ENCODE measurements around the gene SCRT2. TPM values are rescaled to one million over a fixed set of nuclear protein-coding genes. Genes with fewer than 3 reads are reported as not detected.

Gene SCRT2
- total and polyA plus RNA-seq, 9 of the 15 experiments (the other 6 are each of a cell fraction or from before 2014, with no cell fraction given) = 0.04 to 0.75 (median 0.13) TPM; not detected in 2

DNA sequence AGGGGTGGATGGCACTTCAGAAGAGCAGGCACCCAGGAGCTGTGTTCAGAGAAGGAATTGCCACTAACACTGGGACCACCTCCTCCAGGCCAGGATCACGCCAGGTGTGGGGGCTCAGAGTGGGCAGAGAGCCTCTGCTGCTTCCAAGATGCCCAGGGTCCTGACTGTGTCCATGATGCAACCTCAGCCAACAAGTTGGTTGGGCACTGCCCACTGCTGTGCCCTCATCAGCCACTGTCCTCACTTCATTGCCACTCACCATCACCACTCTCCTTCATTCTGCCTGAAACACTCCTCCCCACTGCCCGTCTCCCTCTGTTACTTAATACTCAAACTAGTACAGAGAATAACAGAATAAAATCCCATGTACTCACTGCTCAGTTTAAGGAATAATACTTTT, 49.0 kb downstream of the SCRT2 start (continued):
- TF ChIP-seq NFRKB (IDR thresholded peaks at IDR 0.05; ENCODE audit: low read depth) (no peak), ZNF224 (CRISPR knock-in tag; IDR thresholded peaks at IDR 0.05) (no peak), SMARCA5 (IDR thresholded peaks at IDR 0.05) (no peak), NR4A1 (CRISPR knock-in tag; IDR thresholded peaks at IDR 0.05) (no peak), NR4A1 (tag; IDR thresholded peaks at IDR 0.05) (no peak)

DNA sequence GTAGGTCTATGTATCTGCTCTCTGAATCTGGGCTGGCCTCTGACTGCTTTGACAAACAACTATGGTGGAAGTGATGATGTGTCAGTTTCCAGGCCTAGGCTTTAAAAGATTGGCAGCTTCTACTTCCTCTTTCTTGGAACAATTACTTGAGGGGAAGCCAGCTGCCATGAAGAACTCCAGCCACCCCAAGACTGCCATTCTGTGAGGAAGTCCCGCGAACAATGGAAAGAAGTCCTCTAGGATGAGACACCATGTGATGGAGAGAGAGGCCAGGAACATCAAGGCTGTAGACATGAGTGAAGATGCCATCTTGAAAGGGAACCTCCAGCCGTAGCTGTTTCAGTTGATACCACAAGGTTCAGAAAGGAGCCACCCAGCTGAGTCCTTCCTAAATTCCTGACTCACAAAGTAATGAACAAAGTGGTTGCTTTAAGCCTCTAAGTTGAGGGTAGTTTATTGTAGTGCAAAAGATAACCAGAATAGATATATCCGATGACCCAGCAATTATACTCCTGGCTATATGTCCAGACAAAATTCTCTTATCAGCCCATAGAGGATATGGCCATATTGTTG, 50.2 kb downstream of the SCRT2 start:
- 0% methylated on average over 4 of the region's 4 CpGs for WGBS (ENCODE audit: insufficient coverage, low coverage, missing lambda C conversion rate)
- ChIA-PET CTCF (ENCODE audit: low intra/inter-chr PET ratio) (no interaction called here), POLR2A (interaction anchor here (0.6 to 1.5 kb wide), 5 partner anchors 10 to 107 kb away, joined by 3 to 5 read pairs (median 3); no protein-coding TSS in a partner anchor)
- DNase-seq (ENCODE audit: extremely low read depth in 1 of 4, low spot score in 3 of 4) (peak in 2 of 4 experiments; percentile 16 to 26), ATAC-seq (no peak; the same call in 2 of the 3 replicates), FAIRE-seq (peak; percentile 40)
- intact Hi-C loops (cut with micrococcal nuclease) (no loop called here), in situ Hi-C loops (cut with MboI) (no loop called here)
- no TSS peak for BruUV-seq (replicated peaks)
- Histone ChIP-seq H3K4me1 (replicated peaks in 1 of 2; ENCODE audit: control insufficient read depth in 2 of 2, insufficient read depth in 2 of 2, low read length in 2 of 2) (peaks cover 7 to 11% of the 10 kb centered on the region in 2 experiments; a peak in 4 of 5 replicates), H3K9me1 (ENCODE audit: control insufficient read depth, insufficient read depth, low read length) (no peaks in the 10 kb centered on the region), H3K27me3 (ENCODE audit: control insufficient read depth in 2 of 2, insufficient read depth in 2 of 2, low read length in 2 of 2) (peaks cover 0 to 4% of the 10 kb centered on the region in 2 experiments; a peak in 1 of 5 replicates), H4K20me1 (replicated peaks; ENCODE audit: control insufficient read depth, insufficient read depth, low read length) (no peaks in the 10 kb centered on the region), H3K4me3 (no peak overlapping the region), H3K9ac (ENCODE audit: insufficient read depth in 1 of 2, low read depth in 2 of 2, low read length in 2 of 2) (no peak overlapping the region), H3K79me2 (ENCODE audit: control insufficient read depth, insufficient read depth, low read length) (no peaks in the 10 kb centered on the region), H3K36me3 (ENCODE audit: control insufficient read depth, insufficient read depth, low read length) (no peaks in the 10 kb centered on the region), H3K9me3 (replicated peaks; ENCODE audit: control insufficient read depth, insufficient read depth, low read depth, low read length) (no peaks in the 10 kb centered on the region), H2AFZ (ENCODE audit: low read depth, low read length) (peak overlapping the region; percentile 75; the same call in 1 of the 2 replicates), H3K4me2 (ENCODE audit: insufficient read depth, low read length) (no peak overlapping the region), H3K27ac (ENCODE audit: extremely low read depth, low read depth, low read length) (peak overlapping the region; percentile 49; the same call in 2 of the 3 replicates)
- TF ChIP-seq CBX3 (IDR thresholded peaks at IDR 0.05; ENCODE audit: borderline replicate concordance in 1 of 2, low read length in 2 of 2) (peak in 1 of 2 experiments; percentile 34; a peak in 1 of 3 replicates), ATF7 (IDR thresholded peaks at IDR 0.05) (peak; percentile 19; the same call in 1 of the 2 replicates), MAFK (IDR thresholded peaks at IDR 0.05; ENCODE audit: low read length) (peak; percentile 55), TRIM28 (IDR thresholded peaks at IDR 0.05) (0 out of 2 replicates have a peak, but pooled peaks have one; percentile 47), C11orf30 (IDR thresholded peaks at IDR 0.05; ENCODE audit: low read depth) (peak; percentile 72; the same call in 1 of the 2 replicates), GABPB1 (CRISPR knock-in tag; IDR thresholded peaks at IDR 0.05) (0 out of 2 replicates have a peak, but pooled peaks have one; percentile 15), MEF2D (tag; conservative IDR thresholded peaks at IDR 0.05; ENCODE audit: low read depth) (0 out of 2 replicates have a peak, but pooled peaks have one; percentile 26), ZNF766 (CRISPR knock-in tag; conservative IDR thresholded peaks at IDR 0.05) (peak; percentile 88), AFF4 (CRISPR knock-in tag; IDR thresholded peaks at IDR 0.05) (peak; percentile 52; the same call in 1 of the 2 replicates), MAFG (tag; conservative IDR thresholded peaks at IDR 0.05) (peak; percentile 73), CAMTA2 (CRISPR knock-in tag; conservative IDR thresholded peaks at IDR 0.05) (no peak), ZNF316 (IDR thresholded peaks at IDR 0.05) (peak; percentile 71), GTF2E2 (tag; IDR thresholded peaks at IDR 0.05) (0 out of 2 replicates have a peak, but pooled peaks have one; percentile 21), DPF2 (IDR thresholded peaks at IDR 0.05) (peak; percentile 45; the same call in 1 of the 2 replicates), PHTF2 (CRISPR knock-in tag; IDR thresholded peaks at IDR 0.05) (no peak)

Data from K562 (cell line).